Prostate gland (tissue), 1 donor: Measurements from ENCODE around the gene KCTD4.

Experiments
- POLR2A ChIP-seq: fragments of 450-650 bp; IDR thresholded peaks from one replicate; pipeline ENCODE4 v1.6.1; 2016; ENCODE audit warnings: antibody characterized with exemption, mild to moderate bottlenecking
- POLR2AphosphoS5 ChIP-seq: sonication (generic); formaldehyde crosslinking; IDR thresholded peaks from one replicate; pipeline ENCODE4 v1.6.1; 2017; ENCODE audit warnings: antibody characterized with exemption

- TF ChIP-seq POLR2AphosphoS5: no peak
- no peak for TF ChIP-seq POLR2A
Observed at GRCh38 chr13:45180713-45181601, 19.9 kb downstream of the KCTD4 start.
